NCI-H1694 treated with DMSO at 0.1 percent for 48 hours (cell line): ENCODE data around the gene MACROD2.
"Not testable (repeated sequence)": the region's sequence is repeated elsewhere in the genome, so short reads cannot be mapped to it uniquely, and the experiment has no call there.

Experiments used
- DNase-seq: peaks from one replicate; lab custom pipeline; 2025; lab: John Stamatoyannopoulos, UW

The MACROD2 gene

GRCh38 chr20:14193443-14193842 lies 198.1 kb downstream of the MACROD2 start:
- DNase-seq: no peak

- no peak for DNase-seq
Observed at GRCh38 chr20:14193885-14194284, 198.6 kb downstream of the MACROD2 start.

- no peak for DNase-seq
Observed at GRCh38 chr20:14197097-14197496, 201.8 kb downstream of the MACROD2 start.

GRCh38 chr20:14198416-14198815 lies 203.1 kb downstream of the MACROD2 start:
- no peak for DNase-seq

GRCh38 chr20:14199111-14199510 lies 203.8 kb downstream of the MACROD2 start:
- DNase-seq: no peak

- no peak for DNase-seq
Observed at GRCh38 chr20:14203657-14204056, 208.3 kb downstream of the MACROD2 start.

GRCh38 chr20:14207591-14207990 lies 212.3 kb downstream of the MACROD2 start:
- no peak for DNase-seq

GRCh38 chr20:14208956-14209355 lies 213.6 kb downstream of the MACROD2 start:
- DNase-seq: no peak

- no peak for DNase-seq
Observed at GRCh38 chr20:14210146-14210545, 214.8 kb downstream of the MACROD2 start.

- DNase-seq: no peak
Observed at GRCh38 chr20:14214046-14214445, 218.7 kb downstream of the MACROD2 start.

- not testable (repeated sequence) for DNase-seq
Observed at GRCh38 chr20:14215880-14216279, 220.6 kb downstream of the MACROD2 start.

- no peak for DNase-seq
Observed at GRCh38 chr20:14219801-14220461, 224.6 kb downstream of the MACROD2 start.

- DNase-seq: no peak
Observed at GRCh38 chr20:14220986-14221385, 225.7 kb downstream of the MACROD2 start.

GRCh38 chr20:14223806-14224205 lies 228.5 kb downstream of the MACROD2 start:
- DNase-seq: no peak

GRCh38 chr20:14226051-14227049 lies 231.0 kb downstream of the MACROD2 start:
- not testable (repeated sequence) for DNase-seq

GRCh38 chr20:14232650-14233049 lies 237.3 kb downstream of the MACROD2 start:
- DNase-seq: no peak

- DNase-seq: no peak
Observed at GRCh38 chr20:14234666-14235295, 239.5 kb downstream of the MACROD2 start.

GRCh38 chr20:14235355-14235754 lies 240.0 kb downstream of the MACROD2 start:
- no peak for DNase-seq

- DNase-seq: no peak
Observed at GRCh38 chr20:14245368-14245970, 250.2 kb downstream of the MACROD2 start.

GRCh38 chr20:14259689-14260088 lies 264.4 kb downstream of the MACROD2 start:
- no peak for DNase-seq

- no peak for DNase-seq
Observed at GRCh38 chr20:14260367-14260766, 265.1 kb downstream of the MACROD2 start.

- DNase-seq: no peak
Observed at GRCh38 chr20:14264869-14265268, 269.6 kb downstream of the MACROD2 start.
